IMR-90 (cell line): ENCODE measurements around the gene DACH1. TPM values are rescaled to one million over a fixed set of nuclear protein-coding genes. Genes with fewer than 3 reads are reported as not detected.

Experiments used
- ATAC-seq: fragments of 200-7000 bp; cut with Tn5 transposase; 2 replicates; pipeline ENCODE4 v1.9.1; 2020; ENCODE audit warnings: low read depth, mild to moderate bottlenecking, moderate library complexity
- BruUV-seq: library from RNA; stranded (reverse); fragments of 400-500 nt; replicated peaks from 2 replicates; lab custom pipeline; 2021; lab: Mats Ljungman, UMichigan
- CTCF ChIA-PET: fragments of 300-600 bp; formaldehyde crosslinking; extraction: SDS; loops from one replicate; lab custom pipeline; 2021; ENCODE audit warnings: antibody characterized with exemption; lab: Yijun Ruan, JAX
- POLR2A ChIA-PET: fragments of 300-600 bp; sonication (Branson Sonifier 250); formaldehyde crosslinking; loops from one replicate; lab custom pipeline; 2022; ENCODE audit warnings: antibody characterized with exemption; ENCODE audit not compliant: unreplicated experiment; lab: Charles Lee
- DNase-seq: peaks from one replicate; pipeline ENCODE4 v3.0.0; 2013
- H2AFZ ChIP-seq: replicated peaks from 2 replicates; pipeline ENCODE3; 2013; ENCODE audit warnings: low read length, mild to moderate bottlenecking; ENCODE audit not compliant: poor library complexity
- H2AK5ac ChIP-seq: 2 replicates; pipeline ENCODE4 v1.6.1; 2013; ENCODE audit warnings: low read depth, low read length, inconsistent platforms
- H2AK9ac ChIP-seq: replicated peaks from 2 replicates; pipeline ENCODE3; 2013; ENCODE audit warnings: mild to moderate bottlenecking, low read depth, low read length, moderate library complexity; ENCODE audit not compliant: poor library complexity
- H2BK120ac ChIP-seq: 2 replicates; pipeline ENCODE4 v1.6.1; 2013; ENCODE audit warnings: low read depth, low read length, inconsistent platforms
- H2BK15ac ChIP-seq: 3 replicates; pipeline ENCODE4 v1.6.1; 2013; ENCODE audit warnings: low read depth, low read length, inconsistent platforms
- H2BK20ac ChIP-seq: 2 replicates; pipeline ENCODE4 v1.6.1; 2013; ENCODE audit warnings: low read depth, mild to moderate bottlenecking, inconsistent platforms, low read length, moderate library complexity
- H2BK5ac ChIP-seq: 2 replicates; pipeline ENCODE4 v1.6.1; 2013; ENCODE audit warnings: mild to moderate bottlenecking, low read depth, low read length, inconsistent platforms; ENCODE audit not compliant: poor library complexity, severe bottlenecking
- H3K14ac ChIP-seq: replicated peaks from 2 replicates; pipeline ENCODE4 v1.6.1; 2013; ENCODE audit warnings: low read depth, low read length, inconsistent platforms
- H3K18ac ChIP-seq: 2 replicates; pipeline ENCODE4 v1.6.1; 2013; ENCODE audit warnings: low read depth, low read length, control low read depth
- H3K23ac ChIP-seq: 2 replicates; pipeline ENCODE4 v1.6.1; 2013; ENCODE audit warnings: low read depth, low read length, inconsistent platforms
- H3K27ac ChIP-seq: 2 replicates; pipeline ENCODE4 v1.5.1; 2013; ENCODE audit warnings: mild to moderate bottlenecking, control low read depth, low read length; ENCODE audit not compliant: insufficient read depth
- H3K27me3 ChIP-seq: 2 replicates; pipeline ENCODE4 v1.6.1; 2013; ENCODE audit warnings: low read length; ENCODE audit not compliant: control insufficient read depth, insufficient read depth
- H3K36me3 ChIP-seq: 2 replicates; pipeline ENCODE4 v1.6.1; 2013; ENCODE audit warnings: low read length, mixed read lengths; ENCODE audit not compliant: control insufficient read depth, insufficient read depth
- H3K4ac ChIP-seq: 2 replicates; pipeline ENCODE4 v1.6.1; 2013; ENCODE audit warnings: low read depth, low read length, inconsistent platforms
- H3K4me1 ChIP-seq: 2 replicates; pipeline ENCODE4 v1.6.1; 2013; ENCODE audit warnings: low read length, mixed read lengths; ENCODE audit not compliant: control insufficient read depth, insufficient read depth
- H3K4me2 ChIP-seq: 2 replicates; pipeline ENCODE4 v1.6.1; 2013; ENCODE audit warnings: low read depth, mild to moderate bottlenecking, control low read depth, low read length, moderate library complexity
- H3K4me3 ChIP-seq: 2 replicates; pipeline ENCODE4 v1.5.1; 2013; ENCODE audit warnings: low read depth, mild to moderate bottlenecking, control low read depth, low read length, moderate library complexity; ENCODE audit not compliant: insufficient read depth
- H3K56ac ChIP-seq: 2 replicates; pipeline ENCODE4 v1.6.1; 2013; ENCODE audit warnings: low read length, inconsistent platforms; ENCODE audit not compliant: insufficient read depth; ENCODE audit errors: extremely low read depth
- H3K79me1 ChIP-seq, 2 experiments: 2 replicates each; pipeline ENCODE4 v1.6.1; 2013; ENCODE audit warnings: low read length in 2 of 2, inconsistent platforms in 1 of 2, low read depth in 1 of 2
- H3K9ac ChIP-seq: 2 replicates; pipeline ENCODE4 v1.6.1; 2013; ENCODE audit warnings: low read depth, low read length, control low read depth
- H3K9me1 ChIP-seq: 2 replicates; pipeline ENCODE4 v1.6.1; 2013; ENCODE audit warnings: low read length, inconsistent platforms; ENCODE audit not compliant: insufficient read depth
- H3K9me3 ChIP-seq: 2 replicates; pipeline ENCODE4 v1.6.1; 2013; ENCODE audit warnings: low read length; ENCODE audit not compliant: control insufficient read depth, insufficient read depth
- H4K20me1 ChIP-seq: 2 replicates; pipeline ENCODE4 v1.6.1; 2013; ENCODE audit warnings: low read length, inconsistent platforms; ENCODE audit not compliant: insufficient read depth
- H4K5ac ChIP-seq: 2 replicates; pipeline ENCODE4 v1.6.1; 2013; ENCODE audit warnings: mild to moderate bottlenecking, low read depth, low read length, control low read depth
- H4K8ac ChIP-seq, 2 experiments: 2 replicates each; pipeline ENCODE4 v1.6.1; 2013; ENCODE audit warnings: low read depth in 2 of 2, low read length in 2 of 2, control low read depth in 1 of 2, inconsistent platforms in 1 of 2
- H4K91ac ChIP-seq: 2 replicates; pipeline ENCODE4 v1.6.1; 2013; ENCODE audit warnings: low read depth, low read length, inconsistent platforms; ENCODE audit not compliant: insufficient read depth
- BHLHE40 ChIP-seq: fragments of 150-350 bp; IDR thresholded peaks from 2 replicates; pipeline ENCODE4 v1.6.1; 2016; ENCODE audit warnings: mild to moderate bottlenecking, low read depth, low read length
- CEBPB ChIP-seq: IDR thresholded peaks from 2 replicates; pipeline ENCODE4 v1.6.1; 2012; ENCODE audit warnings: low read depth, low read length, improper control_type of control experiment
- ELK1 ChIP-seq: fragments of 150-350 bp; IDR thresholded peaks from 2 replicates; pipeline ENCODE4 v1.6.1; 2016; ENCODE audit warnings: low read depth, mild to moderate bottlenecking, low read length, moderate library complexity, borderline replicate concordance
- FOS ChIP-seq: fragments of 150-350 bp; IDR thresholded peaks from 2 replicates; pipeline ENCODE4 v1.6.1; 2016; ENCODE audit warnings: low read depth, low read length
- MAFK ChIP-seq: IDR thresholded peaks from 2 replicates; pipeline ENCODE4 v1.6.1; 2012; ENCODE audit warnings: low read depth, low read length, improper control_type of control experiment
- MXI1 ChIP-seq: IDR thresholded peaks from 2 replicates; pipeline ENCODE4 v1.6.1; 2012; ENCODE audit warnings: low read depth, mild to moderate bottlenecking, low read length, moderate library complexity, borderline replicate concordance
- NFE2L2 ChIP-seq: fragments of 150-350 bp; IDR thresholded peaks from 2 replicates; pipeline ENCODE4 v1.6.1; 2016; ENCODE audit warnings: low read depth, mild to moderate bottlenecking, low read length
- POLR2A ChIP-seq: IDR thresholded peaks from 2 replicates; pipeline ENCODE4 v1.6.1; 2012; ENCODE audit warnings: mild to moderate bottlenecking, low read depth, low read length
- RAD21 ChIP-seq: IDR thresholded peaks from 2 replicates; pipeline ENCODE4 v1.6.1; 2012; ENCODE audit warnings: low read length, improper control_type of control experiment
- RCOR1 ChIP-seq: IDR thresholded peaks from 2 replicates; pipeline ENCODE4 v1.6.1; 2012; ENCODE audit warnings: mild to moderate bottlenecking, low read length, improper control_type of control experiment; ENCODE audit not compliant: insufficient replicate concordance
- RFX5 ChIP-seq: IDR thresholded peaks from 2 replicates; pipeline ENCODE4 v1.8.0; 2012; ENCODE audit warnings: low read depth, mild to moderate bottlenecking, low read length, moderate library complexity
- USF2 ChIP-seq: fragments of 150-350 bp; IDR thresholded peaks from 2 replicates; pipeline ENCODE4 v1.6.1; 2017; ENCODE audit warnings: mild to moderate bottlenecking, antibody characterized with exemption, low read length, low read depth
- WGBS, 2 experiments: methylation state at CpG; one replicate each; pipeline versions ENCODE4 v1.1.5 to v1.1.7; 2013; ENCODE audit warnings: missing lambda C conversion rate in 2 of 2; ENCODE audit not compliant: insufficient read length in 1 of 2; ENCODE audit errors: extremely low coverage in 2 of 2; 5-methylcytosine and 5-hydroxymethylcytosine counted together
- dilution Hi-C: fragments of 300-500 bp; cut with HindIII; formaldehyde crosslinking; loops from one replicate; pipeline ENCODE4 v1.14.3; 2018; ENCODE audit warnings: low sequenced_read_pairs; ENCODE audit not compliant: unreplicated experiment
- in situ Hi-C: fragments of 300-500 bp; cut with MboI; formaldehyde crosslinking; loops from 3 replicates; pipeline ENCODE4 v1.14.3; 2019; ENCODE audit warnings: low sequenced_read_pairs, inconsistent platforms, mixed read lengths
- intact Hi-C: fragments of 100-400 bp; cut with micrococcal nuclease; formaldehyde crosslinking; loops from 2 replicates; pipeline ENCODE4 v1.10.0; 2022
- polyA plus RNA-seq, 3 experiments: library from polyadenylated mRNA; depleted of rRNA; stranded (reverse); fragments of >200 nt; gene quantifications; 2 replicates each; pipeline ENCODE4 v1.2.3, GENCODE V29; 2012; ENCODE audit warnings: low replicate concordance in 1 of 3
- total RNA-seq: library from RNA; depleted of rRNA; stranded (reverse); fragments of >200 nt; gene quantifications from 2 replicates; pipeline ENCODE4 v1.2.3, GENCODE V29; 2012

The DACH1 gene
- total and polyA plus RNA-seq, 2 of the 4 experiments (the other 2 are of a cell fraction), result not detected

GRCh38 chr13:71729441-71729840 is 137.6 kb downstream of the DACH1 start:
- no peak overlapping the region for H2BK5ac ChIP-seq
- H3K27me3 ChIP-seq, result no peaks in the 10 kb centered on the region
- intact Hi-C loops, result no loop called here
- H3K4me3 ChIP-seq, result no peak overlapping the region
- no peak overlapping the region for H2AK5ac ChIP-seq
- POLR2A ChIA-PET, result no interaction called here
- H3K36me3 ChIP-seq, result no peaks in the 10 kb centered on the region
- no CpG with 5 or more reads among the region's 2 CpGs for WGBS, 2 experiments
- no peak overlapping the region for H4K5ac ChIP-seq
- no peak overlapping the region for H3K27ac ChIP-seq
- no TSS peak for BruUV-seq
- H3K9me1 ChIP-seq, result no peaks in the 10 kb centered on the region
- no peak overlapping the region for H3K23ac ChIP-seq
- H3K56ac ChIP-seq, result no peak overlapping the region
- H3K18ac ChIP-seq, result no peak overlapping the region
- H3K14ac ChIP-seq, result no peak overlapping the region
- H3K9me3 ChIP-seq, result no peaks in the 10 kb centered on the region
- no peak overlapping the region for H4K8ac ChIP-seq
- H3K4me2 ChIP-seq, result no peak overlapping the region
- H2BK120ac ChIP-seq, result no peak overlapping the region
- no peak overlapping the region for H4K91ac ChIP-seq
- H2AFZ ChIP-seq, result no peak overlapping the region
- H2BK15ac ChIP-seq, result no peak overlapping the region
- CTCF ChIA-PET, result no interaction called here
- H3K4me1 ChIP-seq, result no peaks in the 10 kb centered on the region
- no peaks in the 10 kb centered on the region for H3K79me1 ChIP-seq
- dilution Hi-C loops, result no loop called here
- ATAC-seq (no peak), DNase-seq (no peak)
- no peak overlapping the region for H2BK20ac ChIP-seq
- H4K20me1 ChIP-seq, result no peaks in the 10 kb centered on the region
- H3K4ac ChIP-seq, result no peak overlapping the region
- TF ChIP-seq MAFK, result no peak
- no peak for TF ChIP-seq FOS
- TF ChIP-seq POLR2A, result no peak
- no peak for TF ChIP-seq RAD21
- no peak for TF ChIP-seq RCOR1
- TF ChIP-seq BHLHE40, result no peak
- TF ChIP-seq ELK1, result no peak
- no peak for TF ChIP-seq USF2
- no peak for TF ChIP-seq NFE2L2
- TF ChIP-seq RFX5, result no peak
- no peak for TF ChIP-seq MXI1
- TF ChIP-seq CEBPB, result no peak
- H2AK9ac ChIP-seq, result no peak overlapping the region
- in situ Hi-C loops, result no loop called here
- H3K9ac ChIP-seq, result no peak overlapping the region
